Neuronal stem cell (in vitro differentiated cells): Measurements from ENCODE around the gene RFX8.

ENCODE experiments used
- DNase-seq: peaks from one replicate; pipeline ENCODE4 v3.0.0-alpha.2; 2013; ENCODE audit warnings: low spot score
- H2AFZ ChIP-seq: one replicate; pipeline ENCODE4 v1.6.1; 2013; ENCODE audit warnings: mild to moderate bottlenecking, low read length, inconsistent platforms
- H2AK5ac ChIP-seq: 2 replicates; pipeline ENCODE4 v1.6.1; 2013; ENCODE audit warnings: low read depth, mild to moderate bottlenecking, inconsistent platforms, low read length, moderate library complexity, mixed read lengths
- H2BK120ac ChIP-seq: 2 replicates; pipeline ENCODE4 v1.6.1; 2013; ENCODE audit warnings: low read depth, mild to moderate bottlenecking, inconsistent platforms, low read length, moderate library complexity, mixed read lengths
- H2BK12ac ChIP-seq: one replicate; pipeline ENCODE4 v1.6.1; 2013; ENCODE audit warnings: low read length, inconsistent platforms
- H2BK15ac ChIP-seq: 2 replicates; pipeline ENCODE4 v1.6.1; 2013; ENCODE audit warnings: mild to moderate bottlenecking, low read length, inconsistent platforms, mixed read lengths
- H2BK5ac ChIP-seq: one replicate; pipeline ENCODE4 v1.6.1; 2013; ENCODE audit warnings: inconsistent platforms, mild to moderate bottlenecking, low read length, moderate library complexity
- H3K14ac ChIP-seq: one replicate; pipeline ENCODE4 v1.6.1; 2013; ENCODE audit warnings: low read length, inconsistent platforms
- H3K18ac ChIP-seq: 2 replicates; pipeline ENCODE4 v1.6.1; 2013; ENCODE audit warnings: low read length, inconsistent platforms
- H3K23ac ChIP-seq: 2 replicates; pipeline ENCODE4 v1.6.1; 2013; ENCODE audit warnings: low read depth, mild to moderate bottlenecking, mixed read lengths, low read length, inconsistent platforms; ENCODE audit not compliant: poor library complexity
- H3K27ac ChIP-seq: replicated peaks from 3 replicates; pipeline ENCODE4 v1.5.1; 2013; ENCODE audit warnings: low read length, inconsistent platforms
- H3K27me3 ChIP-seq, 3 experiments: 2 replicates each; pipeline ENCODE4 v1.6.1; 2013; ENCODE audit warnings: low read length in 3 of 3, mild to moderate bottlenecking in 2 of 3, inconsistent platforms in 1 of 3, low read depth in 1 of 3, mixed read lengths in 1 of 3, moderate library complexity in 1 of 3; ENCODE audit not compliant: control insufficient read depth in 3 of 3, insufficient read depth in 3 of 3
- H3K36me3 ChIP-seq, 2 donors: replicated peaks in 1 of 2; 2 replicates each; pipeline ENCODE4 v1.6.1; 2013; ENCODE audit warnings: low read length in 2 of 2; ENCODE audit not compliant: control insufficient read depth in 2 of 2, insufficient read depth in 2 of 2
- H3K4ac ChIP-seq: 2 replicates; pipeline ENCODE4 v1.6.1; 2013; ENCODE audit warnings: inconsistent platforms, mild to moderate bottlenecking, low read length, moderate library complexity
- H3K4me1 ChIP-seq, 2 donors: 1 replicate in 1 of 2; 2 replicates in 1 of 2; pipeline ENCODE4 v1.6.1; 2013; ENCODE audit warnings: low read length in 2 of 2, low read depth in 1 of 2; ENCODE audit not compliant: control insufficient read depth in 2 of 2, insufficient read depth in 1 of 2
- H3K4me2 ChIP-seq: one replicate; pipeline ENCODE4 v1.6.1; 2013; ENCODE audit warnings: mild to moderate bottlenecking, low read length, inconsistent platforms; ENCODE audit not compliant: insufficient read depth, poor library complexity, severe bottlenecking
- H3K4me3 ChIP-seq, 2 donors: 2 replicates each; pipeline ENCODE4 v1.5.1; 2013; ENCODE audit warnings: low read length in 2 of 2, mild to moderate bottlenecking in 2 of 2, inconsistent platforms in 1 of 2, moderate library complexity in 1 of 2
- H3K79me1 ChIP-seq: one replicate; pipeline ENCODE4 v1.6.1; 2013; ENCODE audit warnings: low read depth, mild to moderate bottlenecking, inconsistent platforms, low read length, moderate library complexity
- H3K9ac ChIP-seq: one replicate; pipeline ENCODE4 v1.6.1; 2013; ENCODE audit warnings: mild to moderate bottlenecking, low read depth, low read length, inconsistent platforms; ENCODE audit not compliant: poor library complexity
- H3K9me3 ChIP-seq, 2 donors: replicated peaks in 1 of 2; 2 replicates each; pipeline versions ENCODE3 to v1.6.1; 2013; ENCODE audit warnings: low read length in 2 of 2, mild to moderate bottlenecking in 2 of 2, inconsistent platforms in 1 of 2, low read depth in 1 of 2, mixed read lengths in 1 of 2, moderate library complexity in 1 of 2; ENCODE audit not compliant: control insufficient read depth in 2 of 2, insufficient read depth in 1 of 2
- H4K8ac ChIP-seq: one replicate; pipeline ENCODE4 v1.6.1; 2013; ENCODE audit warnings: low read depth, mild to moderate bottlenecking, inconsistent platforms, low read length, moderate library complexity
- H4K91ac ChIP-seq: one replicate; pipeline ENCODE4 v1.6.1; 2013; ENCODE audit warnings: low read length, low read depth, mild to moderate bottlenecking, inconsistent platforms; ENCODE audit not compliant: poor library complexity
- WGBS, 2 donors: extraction: QIAGEN DNeasy Blood & Tissue Kit; methylation state at CpG; one replicate each; pipeline ENCODE4 v1.1.7; 2013; ENCODE audit warnings: missing lambda C conversion rate in 2 of 2, mixed read lengths in 1 of 2; ENCODE audit not compliant: insufficient read length in 2 of 2, insufficient replicate concordance in 1 of 2; ENCODE audit errors: extremely low coverage in 2 of 2; 5-methylcytosine and 5-hydroxymethylcytosine counted together

Gene RFX8

GRCh38 chr2:101380376-101380775 lies 94.5 kb downstream of the RFX8 start:
- Histone ChIP-seq H2AK5ac (no peak overlapping the region), H3K4me3 (no peak overlapping the region), H3K9ac (peak overlapping the region; percentile 3), H4K91ac (no peak overlapping the region), H3K27ac (no peak overlapping the region), H3K27me3 (peaks cover 0 to 23% (median under 1%) of the 10 kb centered on the region in 3 experiments), H4K8ac (no peak overlapping the region), H3K9me3 (no peaks in the 10 kb centered on the region), H3K4me1 (peaks cover 0 to 4% of the 10 kb centered on the region in 2 donors), H3K36me3 (no peaks in the 10 kb centered on the region), H2BK12ac (no peak overlapping the region), H3K14ac (no peak overlapping the region), H3K4me2 (no peak overlapping the region), H2AFZ (no peak overlapping the region), H3K4ac (no peak overlapping the region), H2BK120ac (no peak overlapping the region), H2BK15ac (no peak overlapping the region), H3K79me1 (no peaks in the 10 kb centered on the region), H3K23ac (no peak overlapping the region), H3K18ac (peak overlapping the region; percentile 45), H2BK5ac (no peak overlapping the region)
- no CpG with 5 or more reads among the region's 11 CpGs for WGBS, 2 donors
- no peak for DNase-seq

- Histone ChIP-seq H2BK15ac (no peak overlapping the region), H2BK5ac (no peak overlapping the region)
- no CpG with 5 or more reads among the region's 2 CpGs for WGBS, 2 donors
Measured at GRCh38 chr2:101379091-101379490, 95.8 kb downstream of the RFX8 start.

DNA sequence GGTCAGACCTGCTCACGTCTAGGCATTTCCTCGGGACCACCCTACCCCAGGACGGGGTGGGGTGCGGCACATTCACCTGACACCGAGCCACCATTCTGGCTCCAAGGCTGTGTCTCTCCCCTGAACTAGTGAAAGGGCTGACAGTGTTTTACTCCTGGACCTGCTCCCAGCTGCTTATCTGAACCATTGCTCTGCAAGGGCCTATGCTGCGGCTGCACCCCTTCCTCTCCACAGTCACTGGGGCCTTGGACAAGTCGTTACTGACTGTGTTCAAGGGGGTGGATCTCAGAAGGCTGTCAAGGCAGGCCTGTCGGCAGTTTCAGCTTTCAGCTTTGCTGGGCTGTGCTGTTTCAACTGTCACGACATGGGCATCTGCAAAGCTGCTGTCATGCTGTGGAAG lies 99.3 kb downstream of the RFX8 start:
- peaks cover 6 to 9% of the 10 kb centered on the region in 2 donors for H3K4me1 ChIP-seq

More at GRCh38 chr2:101379091-101379490, 95.8 kb downstream of the RFX8 start:
- Histone ChIP-seq H3K9ac (no peak overlapping the region), H3K4ac (no peak overlapping the region), H3K36me3 (no peaks in the 10 kb centered on the region), H2BK120ac (no peak overlapping the region), H3K4me2 (no peak overlapping the region), H4K8ac (no peak overlapping the region), H2AK5ac (no peak overlapping the region), H3K14ac (no peak overlapping the region), H3K23ac (no peak overlapping the region), H3K79me1 (no peaks in the 10 kb centered on the region), H2BK12ac (no peak overlapping the region), H2AFZ (no peak overlapping the region), H3K4me3 (no peak overlapping the region), H3K18ac (no peak overlapping the region), H3K4me1 (peaks cover 0 to 4% of the 10 kb centered on the region in 2 donors), H3K27ac (no peak overlapping the region), H3K9me3 (no peaks in the 10 kb centered on the region), H4K91ac (no peak overlapping the region), H3K27me3 (peaks cover 0 to 12% (median 0%) of the 10 kb centered on the region in 3 experiments)
- DNase-seq, result no peak

GRCh38 chr2:101374821-101375561 lies 99.9 kb downstream of the RFX8 start:
- Histone ChIP-seq H2BK120ac (no peak overlapping the region), H2BK12ac (no peak overlapping the region), H4K8ac (no peak overlapping the region), H3K4ac (no peak overlapping the region), H3K4me2 (no peak overlapping the region), H3K23ac (no peak overlapping the region), H3K27me3 (peaks cover 0 to 4% (median 0%) of the 10 kb centered on the region in 3 experiments), H2AFZ (no peak overlapping the region), H2BK15ac (no peak overlapping the region), H3K9ac (no peak overlapping the region), H2BK5ac (no peak overlapping the region), H4K91ac (no peak overlapping the region), H3K4me1 (peaks cover 6 to 9% of the 10 kb centered on the region in 2 donors), H3K18ac (no peak overlapping the region), H3K36me3 (no peaks in the 10 kb centered on the region), H3K4me3 (no peak overlapping the region), H3K27ac (no peak overlapping the region), H2AK5ac (no peak overlapping the region), H3K79me1 (no peaks in the 10 kb centered on the region), H3K14ac (no peak overlapping the region), H3K9me3 (no peaks in the 10 kb centered on the region)
- DNase-seq, result no peak
- no CpG with 5 or more reads among the region's 7 CpGs for WGBS, 2 donors

More for the DNA sequence above, 99.3 kb downstream of the RFX8 start:
- Histone ChIP-seq H3K4me2 (no peak overlapping the region), H2BK12ac (no peak overlapping the region), H2AFZ (no peak overlapping the region), H3K27ac (no peak overlapping the region), H3K23ac (no peak overlapping the region), H4K8ac (no peak overlapping the region), H3K27me3 (peaks cover 0 to 8% (median 0%) of the 10 kb centered on the region in 3 experiments), H3K9me3 (no peaks in the 10 kb centered on the region), H3K18ac (no peak overlapping the region), H3K4me3 (no peak overlapping the region), H4K91ac (no peak overlapping the region), H2BK15ac (no peak overlapping the region), H3K9ac (no peak overlapping the region), H3K14ac (no peak overlapping the region), H3K36me3 (no peaks in the 10 kb centered on the region), H3K79me1 (no peaks in the 10 kb centered on the region), H2AK5ac (no peak overlapping the region), H3K4ac (no peak overlapping the region), H2BK5ac (no peak overlapping the region), H2BK120ac (no peak overlapping the region)
- DNase-seq, result no peak
- WGBS, 2 donors, result no CpG with 5 or more reads among the region's 9 CpGs
